ENCODE measurements around the gene STARD3NL. TPM values are rescaled to one million over a fixed set of nuclear protein-coding genes. Genes with fewer than 3 reads are reported as not detected.
"Not testable (repeated sequence)": the region's sequence is repeated elsewhere in the genome, so short reads cannot be mapped to it uniquely, and the experiment has no call there.

STARD3NL gene
- total RNA-seq, 2 experiments from 2014 or later = 22.0 TPM

DNA sequence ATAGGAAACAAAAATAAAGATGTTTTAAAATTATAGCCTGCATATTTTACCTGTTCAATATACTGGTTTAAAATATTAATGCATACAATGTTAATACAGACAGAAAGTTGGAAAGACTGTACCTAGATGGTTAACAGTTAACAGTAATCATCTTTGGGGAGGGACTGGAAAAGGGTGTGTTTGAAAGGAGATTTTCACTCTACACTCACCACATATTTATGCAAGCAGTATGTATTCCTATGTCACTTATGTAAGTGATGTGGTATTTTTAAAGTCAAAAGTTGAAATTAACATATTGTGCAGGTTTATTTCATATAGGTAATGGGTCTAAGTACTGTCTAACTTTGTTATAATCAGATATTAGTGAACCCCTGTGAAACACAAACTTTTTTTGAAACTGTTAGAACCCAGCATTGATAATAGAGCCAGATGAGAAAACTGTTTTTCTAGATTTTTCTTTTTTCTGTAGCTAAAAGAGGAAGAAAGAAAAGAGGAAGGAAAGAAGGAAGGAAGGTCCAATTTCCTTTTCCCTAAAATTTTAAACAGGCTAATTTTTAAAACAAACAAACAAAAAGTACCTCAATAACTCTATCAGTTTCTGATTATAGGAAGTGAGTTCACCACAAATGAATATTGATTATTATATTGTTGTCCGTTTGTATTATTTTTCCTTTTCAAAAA, 9.0 kb upstream of the STARD3NL start:
- no peak for DNase-seq
- Mint-ChIP-seq H3K4me3 (no peak overlapping the region), H3K36me3 (no peaks in the 10 kb centered on the region), H3K27ac (no peak overlapping the region), H3K27me3 (peaks cover 16% of the 10 kb centered on the region), H3K4me1 (peaks cover 2% of the 10 kb centered on the region), H3K9me3 (no peaks in the 10 kb centered on the region)
- ATAC-seq (ENCODE audit: low read depth) = no peak
- POLR2A ChIA-PET = no interaction called here

- no peaks in the 10 kb centered on the region for H3K36me3 Mint-ChIP-seq
- ATAC-seq (ENCODE audit: low read depth) = no peak
- POLR2A ChIA-PET = no interaction called here
Measured at GRCh38 chr7:38169847-38170246, 8.2 kb upstream of the STARD3NL start.

GRCh38 chr7:38171623-38172391, 6.2 kb upstream of the STARD3NL start:
- peaks cover 2% of the 10 kb centered on the region for H3K4me1 Mint-ChIP-seq
- H3K9me3 Mint-ChIP-seq = no peaks in the 10 kb centered on the region
- ATAC-seq (ENCODE audit: low read depth) (no peak), DNase-seq (no peak)
- no peak overlapping the region for H3K27ac Mint-ChIP-seq
- no peaks in the 10 kb centered on the region for H3K36me3 Mint-ChIP-seq
- POLR2A ChIA-PET = no interaction called here
- no peak overlapping the region for H3K4me3 Mint-ChIP-seq
- peaks cover 7% of the 10 kb centered on the region for H3K27me3 Mint-ChIP-seq

More at GRCh38 chr7:38169847-38170246, 8.2 kb upstream of the STARD3NL start:
- no peak overlapping the region for H3K4me3 Mint-ChIP-seq
- no peak for DNase-seq
- no peak overlapping the region for H3K27ac Mint-ChIP-seq
- peaks cover 12% of the 10 kb centered on the region for H3K27me3 Mint-ChIP-seq
- H3K4me1 Mint-ChIP-seq = peaks cover 2% of the 10 kb centered on the region
- no peaks in the 10 kb centered on the region for H3K9me3 Mint-ChIP-seq

DNA sequence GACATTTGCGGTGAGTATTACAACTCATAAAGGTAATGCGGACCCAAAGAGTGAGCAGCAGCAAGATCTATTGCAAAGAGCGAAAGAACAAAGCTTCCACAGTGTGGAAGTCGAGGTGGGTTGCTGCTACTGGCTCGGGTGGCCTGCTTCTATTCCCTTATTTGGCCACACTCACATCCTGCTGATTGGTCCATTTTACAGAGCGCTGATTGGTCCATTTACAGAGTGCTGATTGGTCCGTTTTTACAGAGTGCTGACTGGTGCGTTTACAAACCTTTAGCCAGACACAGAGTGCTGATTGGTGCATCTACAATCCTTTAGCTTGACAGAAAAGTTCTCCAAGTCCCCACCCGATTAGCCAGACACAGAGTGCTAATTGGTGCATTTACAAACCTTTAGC, 2.5 kb upstream of the STARD3NL start:
- ATAC-seq (ENCODE audit: low read depth); H3K4me3 Mint-ChIP-seq; DNase-seq; H3K9me3 Mint-ChIP-seq; H3K27ac Mint-ChIP-seq; H3K36me3 Mint-ChIP-seq; POLR2A ChIA-PET; H3K27me3 Mint-ChIP-seq: not testable (repeated sequence)
- peaks cover 23% of the 10 kb centered on the region for H3K4me1 Mint-ChIP-seq

GRCh38 chr7:38177621-38178003, 433 bp upstream of the STARD3NL start:
- ATAC-seq (ENCODE audit: low read depth) = no peak
- Mint-ChIP-seq H3K27ac (peak overlapping the region; percentile 91), H3K9me3 (no peaks in the 10 kb centered on the region), H3K36me3 (no peaks in the 10 kb centered on the region), H3K4me1 (peaks cover 23% of the 10 kb centered on the region), H3K4me3 (peak overlapping the region; percentile 95), H3K27me3 (peaks cover 4% of the 10 kb centered on the region)
- POLR2A ChIA-PET = interaction anchor here (1.0 kb wide), 1 partner anchor 55 kb away, joined by 3 read pairs; no protein-coding TSS in a partner anchor
- DNase-seq = no peak

GRCh38 chr7:38178695-38179344, 775 bp downstream of the STARD3NL start:
- H3K27ac Mint-ChIP-seq = peak overlapping the region; percentile 91
- H3K9me3 Mint-ChIP-seq = no peaks in the 10 kb centered on the region
- H3K4me3 Mint-ChIP-seq = peak overlapping the region; percentile 95
- peaks cover 23% of the 10 kb centered on the region for H3K4me1 Mint-ChIP-seq
- ATAC-seq (ENCODE audit: low read depth) = peak; percentile 36
- DNase-seq = no peak
- POLR2A ChIA-PET = interaction anchor here (1.0 kb wide), 1 partner anchor 54 kb away, joined by 3 read pairs; no protein-coding TSS in a partner anchor
- H3K27me3 Mint-ChIP-seq = peaks cover 3% of the 10 kb centered on the region
- peaks cover 2% of the 10 kb centered on the region for H3K36me3 Mint-ChIP-seq

DNA sequence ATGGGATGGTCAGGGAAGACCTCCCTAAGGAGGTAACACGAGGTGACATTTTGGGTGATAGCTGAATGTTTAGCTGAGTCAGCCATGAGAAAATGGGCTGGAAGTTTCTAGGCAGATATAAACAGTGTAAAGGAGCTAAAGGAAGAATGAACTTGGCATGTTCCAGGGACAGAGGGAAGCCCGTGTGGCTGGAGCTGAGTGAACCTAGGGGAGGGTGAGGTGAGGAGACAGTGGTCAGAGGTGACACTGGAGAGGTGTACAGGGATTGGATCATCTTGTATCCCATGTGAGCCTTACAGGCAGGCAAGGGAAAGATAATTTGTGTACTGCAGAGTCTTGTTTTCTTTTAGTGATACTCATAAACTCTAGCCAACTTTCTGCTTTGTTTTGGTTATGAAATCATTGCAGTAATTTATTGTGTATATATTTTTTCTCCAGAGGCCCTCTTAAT, 1.8 kb downstream of the STARD3NL start:
- DNase-seq (no peak), ATAC-seq (ENCODE audit: low read depth) (no peak)
- Mint-ChIP-seq H3K36me3 (peaks cover 8% of the 10 kb centered on the region), H3K27me3 (no peaks in the 10 kb centered on the region), H3K27ac (peak overlapping the region; percentile 1), H3K4me1 (peaks cover 26% of the 10 kb centered on the region), H3K9me3 (peaks cover 2% of the 10 kb centered on the region), H3K4me3 (peak overlapping the region; percentile 95)
- POLR2A ChIA-PET = interaction anchor here (1.0 kb wide), 1 partner anchor 12 kb away, joined by 3 read pairs; no protein-coding TSS in a partner anchor

DNA sequence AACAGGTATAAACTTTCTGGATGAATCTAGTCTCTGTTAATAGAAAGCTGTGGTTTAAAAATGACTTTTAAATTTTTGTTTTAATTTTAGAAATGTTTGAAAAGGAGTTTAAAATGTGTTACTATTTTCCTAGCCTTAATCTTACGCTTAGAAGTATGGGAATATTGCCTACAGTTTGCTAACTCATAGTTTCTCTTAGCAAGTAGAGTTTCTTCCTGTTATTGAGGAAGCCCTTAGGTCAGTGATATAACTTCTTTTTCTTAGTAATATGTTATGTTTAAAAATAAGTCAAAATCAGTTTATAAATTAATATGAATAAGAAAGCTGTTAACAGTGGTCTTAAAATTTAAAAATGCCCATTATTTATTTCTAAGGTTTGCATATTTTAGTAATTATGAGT, 3.1 kb downstream of the STARD3NL start:
- Mint-ChIP-seq H3K4me1 (peaks cover 28% of the 10 kb centered on the region), H3K36me3 (peaks cover 21% of the 10 kb centered on the region), H3K27ac (no peak overlapping the region), H3K4me3 (no peak overlapping the region), H3K27me3 (no peaks in the 10 kb centered on the region), H3K9me3 (peaks cover 2% of the 10 kb centered on the region)
- ATAC-seq (ENCODE audit: low read depth) (no peak), DNase-seq (no peak)
- POLR2A ChIA-PET = interaction anchor here (1.0 kb wide), 1 partner anchor 10 kb away, joined by 3 read pairs; no protein-coding TSS in a partner anchor

- Mint-ChIP-seq H3K27me3 (no peaks in the 10 kb centered on the region), H3K9me3 (peaks cover 2% of the 10 kb centered on the region), H3K4me3 (no peak overlapping the region), H3K36me3 (peaks cover 21% of the 10 kb centered on the region), H3K4me1 (peaks cover 28% of the 10 kb centered on the region), H3K27ac (no peak overlapping the region)
- POLR2A ChIA-PET = no interaction called here
- no peak for ATAC-seq (ENCODE audit: low read depth)
- no peak for DNase-seq
Measured at GRCh38 chr7:38182450-38182849, 4.4 kb downstream of the STARD3NL start.

GRCh38 chr7:38185395-38186307, 7.6 kb downstream of the STARD3NL start:
- Mint-ChIP-seq H3K36me3 (peaks cover 27% of the 10 kb centered on the region), H3K4me3 (no peak overlapping the region), H3K9me3 (peaks cover 2% of the 10 kb centered on the region), H3K4me1 (peaks cover 9% of the 10 kb centered on the region), H3K27me3 (no peaks in the 10 kb centered on the region), H3K27ac (no peak overlapping the region)
- DNase-seq = no peak
- ATAC-seq (ENCODE audit: low read depth) = no peak
- POLR2A ChIA-PET = no interaction called here

- H3K9me3 Mint-ChIP-seq = peaks cover 4% of the 10 kb centered on the region
- DNase-seq = no peak
- peaks cover 8% of the 10 kb centered on the region for H3K4me1 Mint-ChIP-seq
Measured at GRCh38 chr7:38186593-38187314, 8.7 kb downstream of the STARD3NL start.

DNA sequence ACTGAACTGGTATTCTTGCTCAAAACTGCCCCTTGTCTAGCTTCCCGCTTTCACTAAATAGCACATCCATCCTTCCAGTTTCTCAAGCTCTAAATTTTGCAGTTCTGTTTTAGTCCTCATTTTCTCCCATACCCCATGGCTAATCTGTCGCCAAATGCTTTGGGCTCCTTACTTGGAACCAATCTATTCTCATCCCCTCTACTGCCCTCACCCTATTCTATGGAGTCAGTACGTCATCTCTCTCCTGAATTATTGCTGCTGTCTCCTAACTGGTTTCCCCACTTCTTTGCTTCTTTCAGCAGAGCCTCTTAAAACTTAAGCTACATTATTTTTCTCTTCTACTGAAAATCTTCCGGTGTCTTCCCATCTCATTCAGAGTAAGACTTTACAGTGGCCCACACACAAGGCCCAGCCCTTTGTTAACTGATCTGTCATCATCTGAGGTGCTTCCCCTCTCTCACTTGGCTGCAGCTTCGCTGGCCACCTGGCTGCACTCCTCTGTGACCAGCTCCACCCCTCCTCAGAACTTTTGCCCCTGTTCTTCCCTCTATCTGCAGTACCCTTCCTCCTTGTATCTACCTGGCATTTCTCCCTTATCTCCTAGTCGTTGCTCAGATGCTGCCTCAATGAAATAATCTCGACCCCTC, 9.9 kb downstream of the STARD3NL start:
- POLR2A ChIA-PET = no interaction called here
- no peak overlapping the region for H3K27ac Mint-ChIP-seq
- H3K4me3 Mint-ChIP-seq = no peak overlapping the region
- H3K27me3 Mint-ChIP-seq = no peaks in the 10 kb centered on the region
- ATAC-seq (ENCODE audit: low read depth) (no peak), DNase-seq (no peak)
- H3K9me3 Mint-ChIP-seq = peaks cover 6% of the 10 kb centered on the region
- H3K4me1 Mint-ChIP-seq = peaks cover 14% of the 10 kb centered on the region
- H3K36me3 Mint-ChIP-seq = peaks cover 36% of the 10 kb centered on the region

More at GRCh38 chr7:38186593-38187314, 8.7 kb downstream of the STARD3NL start:
- H3K4me3 Mint-ChIP-seq = no peak overlapping the region
- H3K27me3 Mint-ChIP-seq = no peaks in the 10 kb centered on the region
- POLR2A ChIA-PET = no interaction called here
- no peak for ATAC-seq (ENCODE audit: low read depth)
- H3K27ac Mint-ChIP-seq = no peak overlapping the region
- peaks cover 30% of the 10 kb centered on the region for H3K36me3 Mint-ChIP-seq
